OCI-LY3 (cell line): Measurements from ENCODE around the gene BATF.

Experiments
- H2AFZ ChIP-seq: fragments of 200-600, 300-600 bp; shearing (Covaris generic); 2 replicates; pipeline ENCODE4 v1.6.0; 2014; ENCODE audit warnings: antibody characterized with exemption, low read depth, low read length
- H3K27ac ChIP-seq: fragments of 200-600, 300-600 bp; sonication (generic); 2 replicates; pipeline ENCODE4 v1.5.1; 2014; ENCODE audit warnings: mild to moderate bottlenecking, low read length, moderate library complexity, mixed read lengths
- H3K27me3 ChIP-seq: fragments of 200-600, 300-600 bp; sonication (generic); 2 replicates; pipeline ENCODE4 v1.6.1; 2014; ENCODE audit warnings: low read depth, low read length, mixed read lengths
- H3K36me3 ChIP-seq: fragments of 200-600, 300-600 bp; sonication (generic); replicated peaks from 2 replicates; pipeline ENCODE3; 2014; ENCODE audit warnings: low read depth, low read length, mixed read lengths
- H3K4me1 ChIP-seq: fragments of 300-600, 200-600 bp; sonication (generic); 2 replicates; pipeline ENCODE4 v1.6.1; 2014; ENCODE audit warnings: low read length, mixed read lengths
- H3K4me2 ChIP-seq: fragments of 200-600, 300-600 bp; sonication (generic); 2 replicates; pipeline ENCODE4 v1.6.1; 2014; ENCODE audit warnings: low read length, mixed read lengths
- H3K4me3 ChIP-seq: fragments of 300-600, 200-600 bp; sonication (generic); 2 replicates; pipeline ENCODE4 v1.5.1; 2014; ENCODE audit warnings: antibody characterized with exemption, mild to moderate bottlenecking, low read length, moderate library complexity
- H3K79me2 ChIP-seq: fragments of 300-600, 200-600 bp; shearing (Covaris generic); 2 replicates; pipeline ENCODE4 v1.6.1; 2014; ENCODE audit warnings: mild to moderate bottlenecking, low read length, mixed read lengths
- H3K9ac ChIP-seq: fragments of 300-600, 200-600 bp; shearing (Covaris generic); 2 replicates; pipeline ENCODE4 v1.6.0; 2014; ENCODE audit warnings: mild to moderate bottlenecking, low read length, moderate library complexity
- H3K9me3 ChIP-seq: fragments of 200-600, 300-600 bp; shearing (Covaris generic); 2 replicates; pipeline ENCODE4 v1.6.1; 2014; ENCODE audit warnings: low read length, mixed read lengths; ENCODE audit not compliant: insufficient read depth
- H4K20me1 ChIP-seq: fragments of 200-600, 300-600 bp; sonication (generic); 2 replicates; pipeline ENCODE4 v1.6.1; 2016; ENCODE audit warnings: low read length, mixed read lengths; ENCODE audit not compliant: insufficient read depth
- EZH2phosphoT487 ChIP-seq: fragments of 200-600 bp; shearing (Covaris generic); IDR thresholded peaks from 2 replicates; pipeline ENCODE4 v1.6.1; 2018; ENCODE audit warnings: antibody characterized with exemption, mixed run types, low read depth
- TF ChIP-seq, protein P1 (sequence below): fragments of 200-600, 300-600 bp; sonication (generic); IDR thresholded peaks from 2 replicates; pipeline ENCODE4 v1.5.1; 2014; ENCODE audit warnings: antibody characterized with exemption, low read length, low read depth

BATF gene

GRCh38 chr14:75545907-75546306, 23.6 kb downstream of the BATF start:
- Histone ChIP-seq H3K27ac (peak overlapping the region; percentile 99), H4K20me1 (peaks cover 3% of the 10 kb centered on the region; the same call in 1 of the 2 replicates), H3K4me2 (peak overlapping the region; percentile 37; the same call in 1 of the 2 replicates), H3K4me1 (peaks cover 96% of the 10 kb centered on the region), H3K4me3 (no peak overlapping the region), H3K79me2 (peaks cover 81% of the 10 kb centered on the region), H3K9ac (peak overlapping the region; percentile 45; the same call in 1 of the 2 replicates), H3K9me3 (no peaks in the 10 kb centered on the region), H3K27me3 (no peaks in the 10 kb centered on the region), H2AFZ (no peak overlapping the region), H3K36me3 (peaks cover 71% of the 10 kb centered on the region)
- TF ChIP-seq, protein P1, sequence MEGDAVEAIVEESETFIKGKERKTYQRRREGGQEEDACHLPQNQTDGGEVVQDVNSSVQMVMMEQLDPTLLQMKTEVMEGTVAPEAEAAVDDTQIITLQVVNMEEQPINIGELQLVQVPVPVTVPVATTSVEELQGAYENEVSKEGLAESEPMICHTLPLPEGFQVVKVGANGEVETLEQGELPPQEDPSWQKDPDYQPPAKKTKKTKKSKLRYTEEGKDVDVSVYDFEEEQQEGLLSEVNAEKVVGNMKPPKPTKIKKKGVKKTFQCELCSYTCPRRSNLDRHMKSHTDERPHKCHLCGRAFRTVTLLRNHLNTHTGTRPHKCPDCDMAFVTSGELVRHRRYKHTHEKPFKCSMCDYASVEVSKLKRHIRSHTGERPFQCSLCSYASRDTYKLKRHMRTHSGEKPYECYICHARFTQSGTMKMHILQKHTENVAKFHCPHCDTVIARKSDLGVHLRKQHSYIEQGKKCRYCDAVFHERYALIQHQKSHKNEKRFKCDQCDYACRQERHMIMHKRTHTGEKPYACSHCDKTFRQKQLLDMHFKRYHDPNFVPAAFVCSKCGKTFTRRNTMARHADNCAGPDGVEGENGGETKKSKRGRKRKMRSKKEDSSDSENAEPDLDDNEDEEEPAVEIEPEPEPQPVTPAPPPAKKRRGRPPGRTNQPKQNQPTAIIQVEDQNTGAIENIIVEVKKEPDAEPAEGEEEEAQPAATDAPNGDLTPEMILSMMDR, result no peak
- no peak for TF ChIP-seq EZH2phosphoT487

DNA sequence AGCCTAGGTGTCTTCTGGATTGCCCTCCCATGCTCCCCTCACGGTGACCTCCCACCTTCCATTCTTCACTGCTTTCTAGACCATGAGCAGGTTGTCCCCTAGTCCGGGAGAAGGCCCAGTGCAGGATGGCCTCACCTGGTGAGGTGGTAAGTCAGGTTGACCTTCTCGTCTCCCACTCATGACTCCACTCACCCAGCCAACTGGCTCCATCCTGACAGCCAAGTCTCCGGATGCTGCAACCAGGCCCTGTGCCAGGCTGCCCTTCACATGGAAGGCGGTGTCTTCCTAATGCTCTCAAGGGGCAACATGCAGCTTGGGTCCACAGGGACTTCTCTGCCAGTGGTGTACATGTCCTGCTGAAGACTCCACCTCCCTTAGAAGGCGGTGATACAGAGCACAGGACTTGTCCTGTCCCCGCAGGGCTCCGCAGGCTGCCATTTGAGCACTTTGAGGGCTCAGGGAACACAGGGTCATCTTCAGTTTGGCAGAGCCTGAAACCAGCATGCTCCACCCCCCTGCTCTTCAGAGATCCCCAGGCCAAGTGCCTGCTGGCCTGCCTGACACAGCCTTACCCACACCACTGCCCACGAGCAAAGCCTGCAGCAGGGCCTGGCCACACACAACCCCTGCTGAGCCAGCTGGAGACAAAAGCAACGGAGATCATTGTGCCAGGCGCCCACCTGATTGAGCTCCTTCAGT, 25.4 kb downstream of the BATF start:
- peaks cover 71% of the 10 kb centered on the region for H3K79me2 ChIP-seq
- no peak overlapping the region for H3K4me3 ChIP-seq
- peak overlapping the region; percentile 54 for H3K4me2 ChIP-seq
- H3K27me3 ChIP-seq, result no peaks in the 10 kb centered on the region
- H3K9ac ChIP-seq, result peak overlapping the region; percentile 97
- H4K20me1 ChIP-seq, result peaks cover 3% of the 10 kb centered on the region; the same call in 1 of the 2 replicates
- peak overlapping the region; percentile 99 for H3K27ac ChIP-seq
- no peaks in the 10 kb centered on the region for H3K9me3 ChIP-seq
- no peak overlapping the region for H2AFZ ChIP-seq
- H3K4me1 ChIP-seq, result peaks cover 96% of the 10 kb centered on the region
- no peak for TF ChIP-seq EZH2phosphoT487
- peaks cover 67% of the 10 kb centered on the region for H3K36me3 ChIP-seq

- TF ChIP-seq EZH2phosphoT487, result no peak
- TF ChIP-seq, protein P1, result no peak
- Histone ChIP-seq H3K9me3 (no peaks in the 10 kb centered on the region), H3K27ac (peak overlapping the region; percentile 99), H3K27me3 (no peaks in the 10 kb centered on the region), H3K79me2 (peaks cover 65% of the 10 kb centered on the region), H4K20me1 (peaks cover 3% of the 10 kb centered on the region; the same call in 1 of the 2 replicates), H3K9ac (peak overlapping the region; percentile 97), H3K4me1 (peaks cover 95% of the 10 kb centered on the region), H3K4me2 (peak overlapping the region; percentile 54), H3K36me3 (peaks cover 64% of the 10 kb centered on the region), H3K4me3 (no peak overlapping the region), H2AFZ (no peak overlapping the region)
Observed at GRCh38 chr14:75548544-75548943, 26.3 kb downstream of the BATF start.

DNA sequence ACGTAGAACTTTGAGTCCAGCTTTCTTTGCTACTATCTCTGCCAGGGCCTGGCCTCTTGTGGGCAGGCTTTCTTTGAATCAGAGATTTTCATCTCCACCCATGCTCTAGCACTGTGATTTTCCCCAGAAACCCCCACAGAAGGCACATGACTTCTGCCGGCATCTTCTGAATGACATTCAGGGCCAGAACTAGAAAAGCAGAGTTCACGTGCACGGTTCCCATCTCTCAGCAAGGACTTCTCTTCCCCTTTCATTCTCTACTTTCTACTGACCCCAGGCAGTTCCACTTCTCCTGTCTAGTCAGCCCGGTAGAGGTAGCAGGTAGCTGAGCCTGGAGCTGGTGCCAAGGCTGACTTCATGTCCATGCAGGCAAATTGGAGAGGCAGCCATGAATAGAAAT, 26.9 kb downstream of the BATF start:
- no peak for TF ChIP-seq EZH2phosphoT487
- TF ChIP-seq, protein P1, result no peak
- no peaks in the 10 kb centered on the region for H3K27me3 ChIP-seq
- H3K9me3 ChIP-seq, result no peaks in the 10 kb centered on the region
- peaks cover 59% of the 10 kb centered on the region for H3K79me2 ChIP-seq
- no peak overlapping the region for H3K4me3 ChIP-seq
- H3K4me2 ChIP-seq, result peak overlapping the region; percentile 54
- H3K9ac ChIP-seq, result peak overlapping the region; percentile 97
- peaks cover 63% of the 10 kb centered on the region for H3K36me3 ChIP-seq
- H2AFZ ChIP-seq, result no peak overlapping the region
- H4K20me1 ChIP-seq, result peaks cover 3% of the 10 kb centered on the region; the same call in 1 of the 2 replicates
- H3K4me1 ChIP-seq, result peaks cover 89% of the 10 kb centered on the region
- peak overlapping the region; percentile 99 for H3K27ac ChIP-seq
